Stimulated activated CD4-positive, alpha-beta T cell treated with anti-CD3 and anti-CD28 coated beads, Interleukin-1b, Interleukin-23, amount 100 ng/mL, for 48 hours (primary cell): ENCODE results near the gene MAML3.
A peak's percentile ranks its signal among the peaks of the same experiment; 100 is the strongest.

ENCODE experiments used
- DNase-seq: peaks from one replicate; pipeline ENCODE4 v3.0.0-alpha.2; 2020

MAML3 gene

DNA sequence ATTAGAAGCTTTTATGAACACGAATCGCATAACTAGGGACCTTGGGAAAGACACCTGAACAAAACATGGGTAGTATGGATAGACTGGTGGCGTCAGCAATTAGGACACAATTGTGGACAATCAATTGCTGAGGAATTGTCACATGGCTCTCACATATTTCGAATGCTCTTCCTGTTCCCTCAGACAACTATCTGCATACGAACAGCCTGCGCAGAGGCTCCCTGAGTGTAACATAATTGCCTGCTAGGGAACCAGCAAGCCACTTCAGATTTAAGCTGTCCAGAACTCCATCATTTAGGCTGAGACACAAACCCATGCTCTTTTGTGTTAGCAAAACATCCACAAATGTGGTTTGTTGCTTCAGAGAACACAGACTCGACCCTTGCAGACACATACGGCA, 327.6 kb downstream of the MAML3 start:
- no peak for DNase-seq

DNA sequence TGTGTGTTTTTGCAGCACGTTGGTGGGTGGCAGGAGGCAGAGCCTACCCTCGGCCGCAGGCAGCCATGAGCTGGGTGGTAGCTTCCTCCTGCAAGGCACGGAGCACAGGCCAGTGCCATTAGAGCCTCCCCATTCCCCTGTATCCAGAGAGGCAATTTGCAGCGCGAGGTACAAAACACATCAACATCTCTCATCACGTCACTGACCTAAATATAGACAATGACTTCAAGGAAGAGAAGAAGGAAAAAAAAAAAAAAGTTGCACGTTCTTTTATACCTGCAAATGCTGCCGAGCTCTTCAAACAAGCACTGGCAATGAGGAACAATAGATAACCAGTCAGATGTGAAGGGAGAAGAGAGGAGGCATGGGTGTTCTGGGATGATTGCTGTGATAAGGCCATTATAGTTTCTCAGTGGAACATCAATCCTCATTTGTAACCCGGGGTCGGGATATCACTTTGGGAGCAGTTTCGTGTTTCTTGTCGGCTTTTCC, 328.4 kb downstream of the MAML3 start:
- no peak for DNase-seq

DNA sequence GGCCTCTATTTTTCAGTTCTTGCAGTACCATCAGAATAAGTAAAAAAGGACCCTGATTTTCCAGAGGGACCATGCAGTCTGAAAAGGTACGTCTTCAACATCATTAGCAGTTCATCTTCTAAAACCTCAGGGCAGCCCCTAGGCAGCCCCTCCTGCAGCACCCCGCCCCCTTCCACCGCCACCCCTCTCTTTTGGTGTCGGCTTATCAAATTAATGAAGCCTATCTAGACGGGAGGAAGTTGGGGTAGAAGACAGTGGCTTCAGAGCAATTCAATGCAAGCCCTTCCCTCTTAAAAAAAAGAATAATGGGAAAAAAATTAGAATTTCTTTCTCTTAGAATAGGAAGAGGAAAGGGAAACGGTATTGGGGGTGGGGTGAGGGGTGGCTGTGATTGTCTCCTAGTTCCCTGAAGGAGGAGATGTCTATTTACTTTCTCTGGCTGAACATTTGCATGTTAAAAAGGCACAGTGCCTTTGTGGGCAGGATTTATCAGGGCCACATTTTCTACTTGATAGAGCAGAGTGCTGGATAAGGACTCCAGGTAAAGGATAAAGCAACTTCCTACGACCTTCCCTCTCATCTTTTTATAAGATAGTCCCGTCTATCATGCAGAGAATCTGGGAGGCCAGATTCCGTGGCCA, 329.0 kb downstream of the MAML3 start:
- no peak for DNase-seq

DNA sequence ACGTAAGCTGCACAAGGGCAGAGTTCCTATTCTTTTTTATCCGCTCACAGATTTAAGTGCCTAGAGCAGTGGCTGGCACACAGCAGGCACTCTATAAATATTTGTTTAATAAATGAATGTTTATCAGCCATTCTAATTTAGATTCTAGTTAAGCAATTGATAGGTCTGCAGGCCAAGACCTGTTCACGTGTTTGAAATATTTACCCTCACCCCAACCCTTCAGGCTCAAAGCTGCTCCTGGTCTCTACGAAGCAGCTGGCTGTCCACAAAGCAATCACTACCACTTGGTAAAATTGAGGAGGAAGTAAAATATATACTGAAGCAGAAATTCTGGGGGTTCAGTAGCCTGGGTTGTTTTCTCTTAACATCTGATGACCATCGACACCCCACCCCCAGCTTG, 330.2 kb downstream of the MAML3 start:
- DNase-seq, result no peak

DNA sequence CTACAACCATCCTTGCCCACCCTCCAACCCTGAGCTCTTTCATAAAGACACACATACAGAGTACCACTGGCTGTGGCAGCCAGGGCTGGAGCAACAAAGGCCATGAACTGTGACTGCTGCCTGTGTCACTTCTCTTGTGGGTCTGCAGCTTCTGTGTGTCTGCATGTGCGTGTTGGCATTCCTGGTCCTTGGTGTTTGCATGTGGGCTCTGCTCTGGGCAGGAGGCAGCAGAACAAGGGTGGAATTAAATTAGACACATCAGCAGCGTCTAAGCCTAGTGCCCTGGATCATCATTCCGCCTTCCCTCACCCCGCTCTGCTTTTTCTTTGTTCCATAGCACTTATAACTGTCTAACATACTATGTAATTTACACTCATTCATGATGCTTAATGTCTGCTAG, 330.6 kb downstream of the MAML3 start:
- no peak for DNase-seq

DNA sequence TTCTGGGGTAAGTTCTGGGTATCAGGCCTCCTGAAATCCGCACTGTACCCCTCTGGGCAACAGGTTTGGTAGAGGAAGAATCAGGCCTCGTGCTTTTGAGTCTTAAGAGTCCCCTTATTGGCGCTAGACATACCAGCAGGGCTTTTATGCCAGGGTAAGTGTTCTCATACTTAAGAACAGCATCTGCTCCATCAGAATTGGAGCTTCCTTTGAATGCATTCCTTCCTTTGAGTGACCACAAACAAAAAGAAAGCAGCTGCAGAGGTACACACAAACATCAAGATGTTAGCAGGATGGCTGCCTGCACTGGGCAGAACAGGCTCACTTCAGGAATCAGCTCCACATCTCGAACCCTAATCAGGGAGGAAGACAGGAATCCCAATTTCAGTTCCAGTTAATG, 331.6 kb downstream of the MAML3 start:
- no peak for DNase-seq

DNA sequence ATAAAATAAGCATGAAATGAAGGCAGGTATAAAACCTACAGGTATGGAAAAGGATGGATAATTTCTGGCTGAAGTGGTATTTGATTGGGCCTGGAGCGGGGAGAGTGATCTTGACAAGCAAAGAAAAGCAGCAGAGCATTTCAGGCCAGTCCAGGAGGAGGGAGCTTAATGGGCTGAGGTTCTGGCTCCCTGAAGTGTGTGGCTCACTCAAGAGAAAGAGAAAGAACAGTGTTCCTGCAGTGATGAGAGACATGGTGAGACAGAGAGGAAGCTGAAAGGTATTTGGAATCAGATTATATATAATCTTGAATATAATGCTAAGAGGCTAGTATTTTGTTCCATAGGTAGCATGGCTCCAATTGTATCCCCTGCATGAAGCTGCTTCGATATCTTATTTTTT, 334.9 kb downstream of the MAML3 start:
- no peak for DNase-seq

DNA sequence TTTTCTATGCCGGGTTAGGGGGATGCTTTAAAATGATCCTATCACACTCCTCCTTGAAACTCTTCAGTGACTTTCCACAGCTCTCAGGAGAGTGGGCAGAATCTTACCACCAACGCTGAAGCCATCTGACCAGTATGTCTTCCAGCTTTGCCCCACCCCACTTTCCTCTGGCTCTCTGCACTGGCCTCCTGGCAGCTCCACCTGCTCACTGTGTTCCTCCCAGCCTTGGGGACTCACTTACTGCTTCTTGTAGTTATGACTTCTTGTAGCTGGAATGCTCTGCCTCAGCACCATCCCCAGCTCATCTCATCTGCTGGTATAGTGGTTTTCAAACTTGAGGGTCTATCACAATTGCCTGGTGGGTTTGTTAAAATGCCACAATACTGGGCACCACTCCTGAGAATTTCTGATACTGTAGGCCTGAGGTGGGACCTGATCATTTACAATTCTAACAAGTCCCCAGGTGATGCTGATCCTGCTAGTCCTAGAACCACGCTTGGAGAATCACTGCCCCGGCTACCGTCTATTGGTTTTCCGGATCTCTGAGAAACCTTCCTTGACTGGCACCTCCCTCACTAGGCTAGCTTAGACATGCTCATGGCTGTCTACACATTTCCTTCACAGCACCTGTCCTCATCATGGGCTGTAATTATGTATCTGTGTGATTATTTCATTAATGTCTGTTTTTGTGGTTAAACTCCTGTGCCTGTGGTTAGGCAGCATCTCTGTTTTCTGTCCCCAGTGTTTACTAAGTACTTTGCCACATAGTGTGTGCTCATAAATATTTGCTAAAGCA, 336.1 kb downstream of the MAML3 start:
- no peak for DNase-seq

DNA sequence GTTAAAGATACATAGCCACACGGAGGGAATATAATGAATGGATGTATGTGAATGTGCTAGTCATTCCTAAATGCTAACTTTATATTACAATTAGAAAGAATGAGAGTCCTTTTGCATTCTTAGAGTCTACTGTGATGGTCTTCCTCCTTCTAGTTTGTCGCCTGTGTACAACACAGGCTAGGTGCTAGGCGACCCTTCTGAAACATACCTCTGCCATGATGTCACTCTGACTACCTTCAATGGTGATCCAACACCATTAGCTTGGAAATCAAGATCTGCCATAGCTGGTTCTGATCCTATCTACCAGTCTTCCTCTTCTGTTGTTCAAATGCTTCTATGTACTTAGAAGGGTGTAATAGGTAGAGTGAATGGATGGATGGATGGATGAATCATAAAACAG, 337.1 kb downstream of the MAML3 start:
- no peak for DNase-seq

DNA sequence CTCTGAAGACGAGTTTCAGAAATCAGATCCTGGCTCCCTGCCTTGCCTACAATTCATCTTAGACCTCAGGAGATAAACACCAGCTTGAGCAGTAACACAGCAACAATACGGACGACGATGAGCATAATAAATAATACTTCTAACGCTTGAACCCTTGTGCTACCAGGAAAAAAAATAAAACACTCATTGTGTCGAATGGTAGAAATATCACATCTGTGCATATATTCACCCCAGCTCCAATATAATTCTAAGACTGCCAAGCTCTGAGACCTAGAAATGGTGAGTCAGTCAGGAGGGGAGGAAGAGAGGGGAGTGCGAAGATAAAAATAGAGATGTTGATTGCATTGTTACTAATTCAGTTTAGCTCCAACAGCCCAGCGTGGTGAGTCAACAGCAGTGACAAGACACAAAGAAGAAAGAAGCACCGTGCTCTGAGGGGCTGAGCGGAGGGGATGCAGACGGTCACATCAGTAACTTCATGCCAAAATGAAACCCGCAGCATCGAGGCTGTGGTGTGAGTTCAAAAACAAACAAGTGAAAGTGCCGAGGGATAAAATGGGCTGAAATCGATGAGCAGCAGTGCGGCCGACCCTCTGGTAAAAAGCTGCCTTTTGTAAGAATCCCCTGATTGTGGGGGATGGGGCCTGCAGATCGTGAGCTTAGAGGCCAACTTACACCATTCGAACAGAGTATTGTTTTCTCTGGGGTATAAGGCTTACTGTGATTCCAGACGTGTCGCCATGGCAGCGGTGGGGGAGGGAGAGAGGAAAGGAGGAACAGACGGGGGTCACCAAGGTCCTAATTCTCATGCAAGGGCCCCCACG, 338.0 kb downstream of the MAML3 start:
- DNase-seq, result peak; percentile 4

DNA sequence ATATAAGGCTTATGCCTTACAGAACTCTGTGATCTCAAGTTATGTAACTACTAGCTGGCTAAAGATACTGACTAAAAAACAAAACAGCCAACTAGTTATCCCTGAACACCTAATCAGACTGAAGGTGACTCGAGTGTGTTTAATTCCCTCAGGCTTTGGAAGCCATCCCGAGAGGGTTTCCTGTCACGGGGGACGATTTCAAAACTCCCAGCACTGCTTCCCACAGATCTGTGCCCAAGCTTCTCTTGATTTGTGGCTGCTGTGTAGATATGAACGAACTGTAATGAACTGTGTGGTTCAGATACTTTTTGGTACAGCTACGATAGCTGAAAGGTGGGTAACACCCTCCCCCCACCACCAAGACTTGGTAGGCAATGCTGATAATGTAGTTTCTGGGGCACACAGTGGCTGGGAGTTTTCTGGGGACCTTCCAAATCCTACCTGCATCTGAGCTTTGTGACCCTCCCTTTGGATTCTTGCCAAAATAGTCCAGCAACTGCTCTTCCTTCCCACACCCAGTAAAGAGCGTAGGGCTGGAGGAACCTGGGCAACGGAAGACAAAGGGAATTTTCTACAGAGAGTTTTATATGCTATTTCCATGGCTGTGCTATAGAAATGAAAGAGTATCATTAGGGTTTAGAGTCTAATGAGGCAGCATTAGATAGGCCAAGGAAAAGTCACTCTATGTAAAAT, 339.5 kb downstream of the MAML3 start:
- no peak for DNase-seq

DNA sequence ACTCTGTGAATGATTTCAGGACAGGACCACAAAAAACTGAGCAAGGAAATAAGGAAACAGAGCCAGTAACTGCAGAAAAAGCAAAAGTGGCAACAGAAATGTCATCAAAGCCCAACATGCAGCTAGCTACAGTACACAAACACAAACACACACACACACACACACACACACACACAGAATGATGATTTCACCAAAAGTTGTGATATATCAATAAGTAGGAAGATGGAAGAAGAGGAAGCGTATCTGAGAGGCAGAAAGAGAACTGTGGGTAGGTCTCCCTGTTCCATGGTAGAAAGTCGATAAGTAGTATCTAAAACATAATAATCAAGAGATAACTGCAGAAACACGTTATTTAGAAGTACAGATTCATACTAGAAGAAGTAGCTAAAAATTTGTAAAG, 340.1 kb downstream of the MAML3 start:
- no peak for DNase-seq

DNA sequence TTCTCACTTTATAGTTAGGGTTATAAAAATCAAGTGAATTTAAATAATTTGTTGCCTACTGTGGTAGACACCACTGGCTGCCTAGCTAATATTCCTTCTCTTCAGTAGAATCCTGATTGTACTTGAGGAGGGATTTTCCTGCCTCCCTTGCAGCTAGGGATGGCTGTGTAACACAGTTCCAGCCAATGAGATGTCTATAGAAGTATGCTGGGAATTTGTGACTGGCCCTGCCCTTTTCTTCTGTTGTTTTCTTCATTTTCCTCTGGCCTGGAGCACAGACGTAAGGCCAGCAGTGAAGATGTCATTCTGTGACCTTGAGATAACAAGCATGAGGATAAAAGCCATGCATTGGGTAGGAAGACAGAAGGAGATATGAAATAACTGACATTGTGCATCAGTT, 343.3 kb downstream of the MAML3 start:
- DNase-seq, result no peak

DNA sequence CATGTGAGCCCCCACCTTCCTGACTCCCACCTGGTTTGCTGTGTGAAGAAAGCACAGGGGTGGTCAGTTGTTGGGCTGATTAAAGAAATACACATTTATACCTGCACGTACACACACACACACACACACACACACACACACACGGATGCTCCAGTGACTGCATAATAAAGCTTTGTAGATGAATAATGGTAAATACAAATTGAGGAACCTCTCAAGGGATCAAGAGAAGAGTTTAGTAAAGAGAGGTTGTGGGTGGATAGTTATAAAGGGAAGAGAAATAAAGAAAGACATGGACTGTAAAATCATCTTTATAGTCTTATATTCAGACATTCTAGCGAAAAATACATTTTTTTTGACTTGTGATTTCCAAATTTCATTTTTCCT, 344.2 kb downstream of the MAML3 start:
- DNase-seq, result no peak

DNA sequence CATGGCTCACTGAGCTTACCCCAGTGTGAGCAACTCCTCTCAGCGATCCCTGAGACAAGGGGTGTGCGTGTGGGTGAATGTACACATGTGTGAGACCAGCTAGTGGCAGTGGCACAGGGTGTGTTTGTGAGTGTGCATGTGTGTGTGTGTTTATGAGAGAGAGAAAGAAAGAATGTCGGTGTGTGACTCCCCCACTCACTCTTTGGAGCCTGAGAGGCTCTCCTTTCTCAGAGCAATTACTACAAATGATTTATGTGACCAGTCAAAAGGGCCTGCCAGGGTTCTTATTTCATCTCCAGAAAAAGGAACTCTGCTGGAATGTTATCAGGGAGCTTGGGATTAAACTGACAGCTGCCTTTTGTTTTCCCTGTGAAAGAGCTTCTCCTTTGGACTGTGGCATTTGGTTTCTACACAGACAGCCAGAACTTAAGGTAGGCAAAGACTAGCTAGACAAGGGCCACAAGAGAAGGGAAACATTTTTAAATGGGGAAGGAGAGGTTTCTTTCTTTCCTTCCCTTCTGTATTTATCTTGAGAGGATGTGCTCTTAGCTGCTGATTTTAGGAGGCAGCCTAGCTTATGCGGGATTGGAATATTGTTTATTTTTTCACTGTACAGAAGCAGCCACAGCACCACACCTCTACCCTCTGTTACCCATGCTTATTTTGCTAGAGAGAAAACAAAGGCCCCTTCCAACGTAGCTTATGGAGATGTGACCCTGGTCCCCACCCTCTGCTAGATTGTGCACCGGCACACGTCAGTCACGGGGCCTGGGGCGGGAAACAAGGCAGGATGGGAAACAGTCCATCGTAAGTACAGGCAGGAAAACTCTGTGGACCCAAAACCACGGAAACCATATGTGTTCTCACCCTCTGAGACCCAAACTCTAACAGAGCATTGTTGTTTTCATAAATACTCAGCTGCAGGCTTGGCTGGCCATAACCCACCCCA, 344.9 kb downstream of the MAML3 start:
- no peak for DNase-seq

DNA sequence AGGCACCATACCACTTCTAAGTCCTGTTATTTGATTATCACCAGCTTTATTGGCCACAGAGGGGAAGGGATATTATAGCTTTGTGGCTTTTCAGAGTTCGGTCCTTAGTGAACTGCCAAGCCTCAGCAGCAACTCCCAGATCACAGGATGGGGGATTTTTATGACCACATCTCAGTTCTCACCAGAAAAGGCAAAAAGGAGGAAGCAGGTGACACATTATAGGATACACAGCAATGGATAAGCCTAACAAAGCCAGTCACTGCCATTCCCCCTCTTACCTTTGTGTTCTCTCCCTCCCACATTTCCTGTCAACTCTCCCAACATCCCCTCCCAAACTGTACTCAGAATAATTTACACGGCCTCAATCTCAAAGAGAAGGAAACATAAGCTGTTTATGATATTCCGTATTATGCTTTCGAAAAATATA, 345.6 kb downstream of the MAML3 start:
- no peak for DNase-seq

DNA sequence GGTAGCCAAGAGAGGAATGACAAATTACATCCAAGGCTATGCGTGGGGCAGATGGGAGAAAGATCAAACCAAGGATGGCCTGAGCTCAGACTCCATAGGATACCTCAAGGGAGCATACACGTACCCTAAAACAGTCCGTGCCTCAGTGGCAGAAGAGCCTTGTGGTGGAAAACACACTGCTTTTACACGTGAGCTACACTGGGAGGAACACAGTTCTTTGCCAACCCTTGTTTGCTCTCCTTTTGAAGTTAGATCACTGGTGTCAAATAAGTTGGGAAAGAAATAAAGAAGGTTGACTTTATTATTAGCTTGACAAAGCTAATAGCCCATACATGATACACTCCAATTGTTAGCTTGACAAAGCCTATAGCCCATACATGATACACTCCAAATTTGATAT, 346.5 kb downstream of the MAML3 start:
- no peak for DNase-seq

DNA sequence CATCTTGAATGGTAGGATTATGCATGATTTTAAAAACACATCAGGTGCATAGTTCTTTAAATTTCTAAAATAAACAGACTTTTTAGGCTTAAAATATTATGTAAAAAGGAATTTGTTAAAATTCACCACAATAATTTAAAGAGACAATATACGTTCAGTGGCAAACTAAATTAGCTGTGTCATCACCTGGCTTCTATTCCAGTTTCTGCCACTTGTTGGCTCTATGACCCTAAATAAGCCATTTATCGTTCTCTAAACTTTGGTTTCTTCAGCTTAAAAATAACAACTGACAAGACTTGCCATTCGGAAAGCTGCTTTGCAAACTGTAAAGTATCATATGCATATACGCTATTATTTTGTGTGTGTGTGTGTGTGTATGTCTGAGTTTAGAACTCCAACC, 347.1 kb downstream of the MAML3 start:
- no peak for DNase-seq

DNA sequence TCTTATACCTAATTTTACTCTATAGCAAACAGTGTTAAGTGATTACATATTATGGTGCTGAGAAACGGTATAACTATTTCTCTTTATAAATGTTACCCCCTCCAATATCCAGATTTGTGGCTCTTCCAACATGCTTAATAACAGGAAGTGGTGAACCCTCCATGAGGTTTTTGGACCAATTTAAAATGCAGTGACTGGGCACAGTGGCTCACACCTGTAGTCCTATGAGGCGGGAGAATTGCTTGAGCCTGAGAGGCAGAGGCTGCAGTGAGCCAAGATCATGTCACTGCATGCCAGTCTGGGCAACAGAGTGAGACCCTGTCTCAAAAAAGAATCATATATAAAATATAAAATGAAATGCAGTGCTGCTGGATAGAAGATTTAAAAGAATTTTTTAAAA, 351.1 kb downstream of the MAML3 start:
- no peak for DNase-seq

DNA sequence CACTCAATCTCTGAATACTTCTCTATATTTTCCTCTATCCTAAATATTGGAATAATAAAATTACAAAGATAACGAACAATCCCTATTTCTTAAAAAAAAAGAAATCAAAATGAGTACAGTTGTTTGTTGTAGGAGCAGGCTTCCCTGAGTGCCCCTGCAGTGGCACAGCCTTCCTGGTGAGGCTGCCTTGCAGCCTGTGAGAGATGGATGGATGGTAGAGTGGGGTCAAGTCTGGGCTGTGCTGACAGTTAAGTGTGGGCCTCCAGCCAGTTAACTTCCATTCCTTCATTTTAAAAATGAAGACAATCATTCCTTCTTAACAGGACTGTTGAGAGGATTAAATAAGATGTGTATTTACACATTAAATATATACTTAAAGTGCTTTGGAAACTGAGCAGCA, 351.5 kb downstream of the MAML3 start:
- no peak for DNase-seq

DNA sequence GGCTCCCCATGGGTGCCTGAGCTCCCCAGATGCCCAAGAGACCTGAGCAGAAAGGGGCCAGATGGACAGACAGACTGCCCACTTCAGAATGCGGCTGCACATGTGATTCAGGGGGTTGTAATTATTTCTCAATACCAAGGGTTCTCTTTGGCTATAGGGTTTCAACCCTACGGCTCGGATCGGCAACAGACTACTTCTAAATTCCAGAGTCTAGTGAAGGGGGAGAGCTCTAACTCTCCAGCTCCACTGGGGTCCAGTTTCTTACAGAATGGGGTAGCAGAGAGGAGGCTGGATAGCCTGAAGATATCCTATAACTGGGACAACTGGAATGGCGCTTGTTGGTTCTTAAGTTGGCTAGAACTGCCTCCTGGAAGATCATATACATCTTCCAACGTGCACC, 352.1 kb downstream of the MAML3 start:
- DNase-seq, result no peak

DNA sequence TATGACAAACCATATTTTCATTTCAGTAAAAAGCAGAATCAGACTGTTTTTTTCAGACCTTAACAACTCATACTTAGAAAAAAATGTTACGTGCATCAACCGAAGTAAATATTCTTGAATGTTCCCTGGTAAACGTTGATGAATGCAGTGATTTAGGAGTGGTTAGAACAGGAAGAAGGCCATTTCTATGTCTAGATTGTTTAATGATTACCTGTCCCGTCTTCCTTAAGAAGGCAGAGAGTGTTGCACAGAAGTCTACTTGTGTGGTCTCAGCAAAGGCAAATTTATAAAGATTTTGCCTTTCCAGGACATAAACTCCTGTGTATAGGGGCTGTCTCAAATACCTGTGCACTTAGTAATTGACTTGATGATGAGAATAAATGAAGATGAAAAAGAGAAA, 353.9 kb downstream of the MAML3 start:
- DNase-seq, result no peak
